HEK293 (cell line): ENCODE data around the gene LMO1.
A peak's percentile ranks its signal among the peaks of the same experiment; 100 is the strongest.

Source experiments
- ATF2 ChIP-seq: fragments of 450-650 bp; formaldehyde crosslinking; IDR thresholded peaks from 2 replicates; pipeline ENCODE4 v1.5.1; 2016; ENCODE audit warnings: missing biosample characterization, missing genetic modification characterization, low read depth
- CTCF ChIP-seq: fragments of 450-650 bp; formaldehyde crosslinking; IDR thresholded peaks from 2 replicates; pipeline ENCODE4 v1.5.1; 2016; ENCODE audit warnings: missing biosample characterization, missing genetic modification characterization
- GLIS2 ChIP-seq: fragments of 450-650 bp; formaldehyde crosslinking; IDR thresholded peaks from 2 replicates; pipeline ENCODE4 v1.5.1; 2016; ENCODE audit warnings: missing biosample characterization, missing genetic modification characterization
- MYNN ChIP-seq: fragments of 450-650 bp; formaldehyde crosslinking; IDR thresholded peaks from 2 replicates; pipeline ENCODE4 v1.5.1; 2016; ENCODE audit warnings: missing biosample characterization, missing genetic modification characterization, borderline replicate concordance
- PBX3 ChIP-seq: sonication (generic); formaldehyde crosslinking; IDR thresholded peaks from 2 replicates; pipeline ENCODE4 v1.8.1; 2022; ENCODE audit warnings: mild to moderate bottlenecking, moderate library complexity, missing genetic modification reagents
- ZIC2 ChIP-seq: fragments of 450-650 bp; formaldehyde crosslinking; IDR thresholded peaks from 2 replicates; pipeline ENCODE4 v1.5.1; 2016; ENCODE audit warnings: missing biosample characterization, missing genetic modification characterization
- ZNF248 ChIP-seq: fragments of 450-650 bp; formaldehyde crosslinking; IDR thresholded peaks from 2 replicates; pipeline ENCODE4 v1.5.1; 2017; ENCODE audit warnings: missing biosample characterization, missing genetic modification characterization
- ZNF302 ChIP-seq: fragments of 450-650 bp; formaldehyde crosslinking; IDR thresholded peaks from 2 replicates; pipeline ENCODE4 v1.5.1; 2016; ENCODE audit warnings: missing biosample characterization, missing genetic modification characterization, low read depth
- ZNF350 ChIP-seq: fragments of 450-650 bp; formaldehyde crosslinking; IDR thresholded peaks from 2 replicates; pipeline ENCODE4 v1.5.0; 2017; ENCODE audit warnings: missing biosample characterization, mild to moderate bottlenecking, missing genetic modification characterization
- ZNF488 ChIP-seq: fragments of 450-650 bp; formaldehyde crosslinking; IDR thresholded peaks from 2 replicates; pipeline ENCODE4 v1.5.1; 2016; ENCODE audit warnings: missing biosample characterization, missing genetic modification characterization
- ZNF610 ChIP-seq: fragments of 450-650 bp; formaldehyde crosslinking; IDR thresholded peaks from 2 replicates; pipeline ENCODE4 v1.5.1; 2016; ENCODE audit warnings: missing biosample characterization, missing genetic modification characterization, borderline replicate concordance

- TF ChIP-seq CTCF (tag by site-specific recombination) (peak; percentile 37; the same call in 1 of the 2 replicates), ZNF302 (tag by site-specific recombination) (no peak), ZNF350 (no peak), ZNF610 (tag by site-specific recombination) (no peak), ZNF248 (tag by site-specific recombination) (no peak), ATF2 (tag by site-specific recombination) (no peak), GLIS2 (tag by site-specific recombination) (no peak), MYNN (tag by site-specific recombination) (no peak), ZIC2 (no peak), ZNF488 (tag by site-specific recombination) (no peak), PBX3 (CRISPR knock-in tag) (no peak)
These were observed 439 bp downstream of the LMO1 start for GRCh38 chr11:8263109-8263768.
